ENCODE data around the gene RYR1.

The RYR1 gene

DNA sequence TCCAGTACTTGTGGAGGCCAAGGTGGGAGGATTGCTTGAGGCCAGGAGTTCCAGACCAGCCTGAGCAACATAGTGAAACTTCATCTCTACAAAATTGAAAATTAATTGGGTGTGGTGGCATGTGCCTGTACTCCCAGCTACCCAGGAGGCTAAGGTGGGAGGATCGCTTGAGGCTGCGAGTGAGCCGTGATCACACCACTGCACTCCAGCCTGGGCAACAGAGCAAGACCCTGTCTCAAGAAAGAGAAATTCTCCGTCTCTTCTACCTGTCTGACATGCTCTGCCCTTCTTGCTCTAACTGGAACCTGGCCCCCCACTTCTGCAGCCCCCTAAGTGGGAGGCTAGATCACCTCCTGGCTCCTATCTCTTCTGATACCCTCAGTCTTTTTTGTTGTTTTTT, 192.9 kb downstream of the RYR1 start:
- no peak for DNase-seq

DNA sequence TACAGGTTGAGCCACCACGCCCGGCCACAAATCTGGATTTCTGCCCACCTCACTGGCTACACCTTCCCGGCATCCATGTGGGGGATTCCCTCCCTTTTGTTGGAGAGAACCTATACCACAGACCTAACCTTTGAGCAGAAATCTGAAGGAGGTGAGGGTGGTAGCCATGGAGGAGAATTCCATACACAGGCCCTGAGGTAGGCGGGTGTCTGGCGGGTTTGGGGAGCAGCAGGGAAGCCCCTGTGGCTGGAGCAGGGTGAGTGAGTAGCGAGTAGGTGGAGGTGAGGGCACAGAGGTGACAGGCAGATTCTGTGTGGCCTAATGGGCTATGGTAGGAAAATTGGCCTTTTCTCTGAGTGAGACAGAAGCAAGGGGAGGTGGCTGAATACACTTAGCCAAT, 196.1 kb downstream of the RYR1 start:
- no peak for DNase-seq

DNA sequence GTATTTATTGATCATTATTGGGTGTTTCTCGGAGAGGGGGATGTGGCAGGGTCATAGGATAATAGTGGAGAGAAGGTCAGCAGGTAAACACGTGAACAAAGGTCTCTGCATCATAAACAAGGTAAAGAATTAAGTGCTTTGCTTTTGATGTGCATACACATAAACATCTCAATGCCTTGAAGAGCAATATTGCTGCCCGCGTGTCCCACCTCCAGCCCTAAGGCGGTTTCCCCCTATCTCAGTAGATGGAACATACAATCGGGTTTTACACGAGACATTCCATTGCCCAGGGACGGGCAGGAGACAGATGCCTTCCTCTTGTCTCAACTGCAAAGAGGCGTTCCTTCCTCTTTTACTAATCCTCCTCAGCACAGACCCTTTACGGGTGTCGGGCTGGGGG, 197.8 kb downstream of the RYR1 start:
- peak; percentile 52 for DNase-seq

DNA sequence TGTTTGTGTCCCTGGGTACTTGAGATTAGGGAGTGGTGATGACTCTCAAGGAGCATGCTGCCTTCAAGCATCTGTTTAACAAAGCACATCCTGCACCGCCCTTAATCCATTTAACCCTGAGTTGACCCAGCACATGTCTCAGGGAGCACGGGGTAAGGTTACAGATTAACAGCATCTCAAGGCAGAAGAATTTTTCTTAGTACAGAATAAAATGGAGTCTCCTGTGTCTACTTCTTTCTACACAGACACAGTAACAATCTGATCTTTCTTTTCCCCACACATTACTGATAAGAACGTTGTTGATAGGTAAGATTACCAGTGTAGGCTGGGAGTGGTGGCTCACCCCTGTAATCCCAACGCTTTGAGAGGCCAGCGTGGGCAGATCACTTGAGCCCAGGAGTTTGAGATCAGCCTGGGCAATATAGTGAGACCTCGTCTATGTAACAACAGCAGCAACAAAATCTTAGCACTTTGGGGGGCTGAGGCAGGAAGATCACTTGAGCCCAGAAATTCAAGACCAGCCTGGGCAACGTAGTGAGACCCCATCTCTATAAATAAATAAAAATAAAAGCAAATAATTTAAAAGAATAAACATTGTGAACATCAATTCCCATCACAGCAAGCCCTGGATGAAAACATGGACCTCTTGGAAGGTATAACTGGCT, 198.5 kb downstream of the RYR1 start:
- DNase-seq = peak; percentile 89

DNA sequence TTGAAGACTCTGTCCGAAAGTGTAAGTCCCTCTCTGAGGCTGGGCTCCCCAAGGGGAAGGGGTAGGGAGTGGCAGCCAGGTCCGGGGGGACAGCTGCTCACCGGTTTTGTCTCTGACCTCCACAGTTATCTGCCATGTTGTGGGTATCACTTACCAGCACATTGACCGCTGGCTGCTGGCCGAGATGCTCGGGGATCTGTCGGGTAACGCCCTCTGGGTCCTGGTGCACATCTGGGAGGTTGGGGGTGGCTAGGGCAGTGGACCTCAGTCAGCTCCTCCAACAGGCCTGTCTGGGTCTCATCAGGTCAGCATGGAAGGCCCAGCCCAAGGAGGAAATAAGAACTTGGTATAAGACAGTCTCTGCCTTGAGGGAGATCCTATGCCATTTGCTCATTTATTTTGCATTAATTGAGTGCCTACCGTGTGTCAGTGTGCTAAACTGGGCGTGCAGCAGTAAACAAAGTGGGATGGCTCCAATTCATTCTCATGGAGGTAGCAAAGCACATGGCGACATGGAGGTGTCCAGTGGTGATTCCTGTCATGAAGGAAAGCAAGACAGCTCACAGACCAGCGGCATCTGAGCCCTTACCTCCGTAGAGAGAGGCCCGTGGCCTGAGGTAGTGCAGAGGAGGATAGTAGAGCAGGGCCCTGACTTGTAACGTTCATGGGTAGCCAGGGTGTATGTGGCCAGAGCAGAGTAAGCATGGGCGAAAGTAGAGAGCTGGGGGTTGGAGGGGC, 199.2 kb downstream of the RYR1 start:
- DNase-seq = no peak

DNA sequence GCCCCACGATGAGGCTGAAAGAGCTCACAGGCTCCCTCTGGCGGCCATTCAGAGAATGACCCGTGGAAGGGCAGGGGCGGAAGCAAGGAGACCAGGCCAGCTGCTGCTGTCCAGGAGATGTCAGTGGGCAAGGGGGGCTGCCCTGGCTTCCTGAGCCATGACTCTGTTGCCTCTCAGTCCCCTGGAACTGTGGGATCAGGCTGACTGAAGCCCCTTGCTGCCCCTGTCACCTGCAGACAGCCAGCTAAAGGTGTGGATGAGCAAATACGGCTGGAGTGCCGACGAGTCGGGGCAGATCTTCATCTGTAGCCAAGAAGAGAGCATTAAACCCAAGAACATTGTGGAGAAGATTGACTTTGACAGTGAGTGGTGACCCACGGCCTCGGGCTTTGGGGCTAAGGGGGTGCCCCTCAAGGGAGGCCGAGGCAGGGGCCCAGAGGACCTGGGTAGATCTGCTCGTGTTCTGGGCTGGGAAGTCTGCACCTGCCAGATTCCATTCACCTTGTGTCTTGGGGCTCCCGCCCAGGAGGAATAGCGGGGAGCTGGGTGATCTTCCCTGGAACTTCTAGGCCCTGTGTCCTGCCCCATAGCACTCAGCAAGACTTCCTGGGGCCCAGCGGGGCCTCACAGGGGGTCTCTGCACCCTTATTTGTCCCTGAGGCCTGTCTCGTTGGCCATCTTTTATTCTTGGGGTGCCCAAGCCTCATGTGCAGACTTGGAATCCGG, 201.4 kb downstream of the RYR1 start:
- peak; percentile 82 for DNase-seq

DNA sequence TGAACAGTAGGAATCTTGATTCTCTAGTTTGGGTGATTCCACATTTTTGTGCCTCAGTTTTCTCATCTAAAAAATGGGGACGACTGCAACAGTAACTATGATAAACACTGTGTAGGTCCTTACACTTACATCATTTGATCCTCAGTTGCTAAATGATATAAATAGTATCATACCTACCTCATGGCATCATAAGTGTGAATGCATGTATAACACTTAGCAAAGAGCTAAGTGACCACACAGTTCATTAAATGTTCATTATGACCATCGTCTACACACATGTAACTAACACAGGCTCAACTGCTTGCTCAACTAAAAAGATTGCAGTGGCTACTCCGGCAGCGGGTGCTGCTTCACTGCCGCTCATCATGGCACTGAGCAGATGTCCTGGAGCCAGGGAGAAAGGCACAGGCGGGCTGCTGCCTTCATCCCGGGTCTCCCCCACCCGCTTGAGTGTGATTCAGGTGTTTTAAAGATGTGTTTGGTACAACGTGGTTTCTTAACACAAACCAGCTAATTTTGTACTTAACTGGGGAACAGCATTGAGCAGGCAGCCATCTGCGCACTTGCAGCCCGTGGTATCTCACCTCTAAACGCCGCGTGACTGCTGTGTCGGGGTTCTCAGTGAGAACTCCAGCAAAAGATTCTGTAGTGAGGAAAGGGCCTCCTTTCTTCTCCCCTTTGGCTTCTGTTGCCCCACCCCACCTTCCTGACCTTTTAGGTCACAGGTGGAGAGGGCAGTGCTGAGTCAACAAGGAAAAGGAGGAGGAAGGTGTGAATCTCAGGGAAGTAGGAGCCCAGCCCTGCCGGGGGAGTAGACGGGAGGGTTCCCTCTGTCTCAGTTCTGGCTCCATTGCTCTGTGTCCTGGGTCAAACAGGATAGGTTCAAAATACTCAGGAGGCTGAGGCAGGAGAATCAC, 202.2 kb downstream of the RYR1 start:
- DNase-seq = no peak
